Smooth muscle cell (in vitro differentiated cells): ENCODE measurements around the gene STAMBPL1. TPM values are rescaled to one million over a fixed set of nuclear protein-coding genes. Genes with fewer than 3 reads are reported as not detected.
"Not testable (repeated sequence)": the region's sequence is repeated elsewhere in the genome, so short reads cannot be mapped to it uniquely, and the experiment has no call there.

Source experiments
- DNase-seq: peaks from one replicate; lab custom pipeline; 2025; ENCODE audit not compliant: unreplicated experiment; lab: John Stamatoyannopoulos, UW
- H2AFZ ChIP-seq: fragments of 200-600 bp; sonication (generic); 2 replicates; pipeline ENCODE4 v1.6.0; 2016; ENCODE audit warnings: antibody characterized with exemption, low read depth, mild to moderate bottlenecking
- H3F3A ChIP-seq: fragments of 200-600 bp; sonication (generic); 2 replicates; pipeline ENCODE4 v1.6.0; 2017; ENCODE audit warnings: antibody characterized with exemption, low read depth
- H3K27ac ChIP-seq: fragments of 200-600 bp; sonication (generic); 2 replicates; pipeline ENCODE4 v1.5.1; 2016; ENCODE audit warnings: low read depth, mild to moderate bottlenecking
- H3K27me3 ChIP-seq: fragments of 200-600 bp; sonication (generic); 2 replicates; pipeline ENCODE4 v1.6.1; 2016; ENCODE audit warnings: low read depth, mild to moderate bottlenecking
- H3K36me3 ChIP-seq: fragments of 200-600 bp; sonication (generic); 2 replicates; pipeline ENCODE4 v1.5.1; 2016; ENCODE audit warnings: low read depth
- H3K4me1 ChIP-seq: fragments of 200-600 bp; sonication (generic); 2 replicates; pipeline ENCODE4 v1.5.1; 2016; ENCODE audit warnings: low read depth
- H3K4me2 ChIP-seq: fragments of 200-600 bp; sonication (generic); 2 replicates; pipeline ENCODE4 v1.6.0; 2016; ENCODE audit warnings: mild to moderate bottlenecking
- H3K4me3 ChIP-seq: fragments of 200-600 bp; sonication (generic); 2 replicates; pipeline ENCODE4 v1.5.1; 2016; ENCODE audit warnings: mild to moderate bottlenecking
- H3K79me2 ChIP-seq: fragments of 200-600 bp; sonication (generic); 2 replicates; pipeline ENCODE4 v1.6.0; 2016; ENCODE audit warnings: low read depth, mild to moderate bottlenecking
- H3K9ac ChIP-seq: fragments of 200-600 bp; sonication (generic); 2 replicates; pipeline ENCODE4 v1.6.0; 2016; ENCODE audit warnings: low read depth
- H3K9me3 ChIP-seq: fragments of 200-600 bp; sonication (generic); replicated peaks from 2 replicates; pipeline ENCODE4 v1.5.1; 2016; ENCODE audit warnings: low read depth
- H4K20me1 ChIP-seq: fragments of 200-600 bp; sonication (generic); 2 replicates; pipeline ENCODE4 v1.6.0; 2016; ENCODE audit warnings: low read depth
- WGBS: methylation state at CpG from one replicate; pipeline ENCODE4 v1.1.7; 2016; ENCODE audit warnings: low lambda C conversion rate; 5-methylcytosine and 5-hydroxymethylcytosine counted together
- polyA plus RNA-seq: library from polyadenylated mRNA; unstranded; fragments of >200 nt; fragmentation: Nextera tagmentation; extraction: Ambion mirVana; gene quantifications from 2 replicates; pipeline ENCODE4 v1.2.1, GENCODE V29; 2016
- total RNA-seq: library from RNA; depleted of rRNA; stranded (reverse); fragments of >200 nt; gene quantifications from 2 replicates; pipeline ENCODE4 v1.2.3, GENCODE V29; 2014
- TF ChIP-seq, protein P1 (sequence below): fragments of 200-600 bp; sonication (generic); IDR thresholded peaks from 2 replicates; pipeline ENCODE4 v1.5.1; 2017; ENCODE audit warnings: borderline replicate concordance, mild to moderate bottlenecking, antibody characterized with exemption; ENCODE audit not compliant: insufficient read depth, poor library complexity, severe bottlenecking

The STAMBPL1 gene
- total and polyA plus RNA-seq, 2 experiments from 2014 or later = 0.49 to 1.2 TPM

GRCh38 chr10:88926566-88927415, 46.7 kb downstream of the STAMBPL1 start:
- Histone ChIP-seq H4K20me1 (no peaks in the 10 kb centered on the region), H3F3A (no peaks in the 10 kb centered on the region), H3K4me3 (no peak overlapping the region), H2AFZ (peak overlapping the region; percentile 6), H3K27ac (no peak overlapping the region), H3K9ac (no peak overlapping the region), H3K4me2 (no peak overlapping the region), H3K27me3 (no peaks in the 10 kb centered on the region), H3K36me3 (no peaks in the 10 kb centered on the region), H3K9me3 (no peaks in the 10 kb centered on the region), H3K79me2 (no peaks in the 10 kb centered on the region), H3K4me1 (no peaks in the 10 kb centered on the region)
- WGBS = 84% methylated on average over 6 of the region's 6 CpGs
- no peak for DNase-seq
- TF ChIP-seq, protein P1, sequence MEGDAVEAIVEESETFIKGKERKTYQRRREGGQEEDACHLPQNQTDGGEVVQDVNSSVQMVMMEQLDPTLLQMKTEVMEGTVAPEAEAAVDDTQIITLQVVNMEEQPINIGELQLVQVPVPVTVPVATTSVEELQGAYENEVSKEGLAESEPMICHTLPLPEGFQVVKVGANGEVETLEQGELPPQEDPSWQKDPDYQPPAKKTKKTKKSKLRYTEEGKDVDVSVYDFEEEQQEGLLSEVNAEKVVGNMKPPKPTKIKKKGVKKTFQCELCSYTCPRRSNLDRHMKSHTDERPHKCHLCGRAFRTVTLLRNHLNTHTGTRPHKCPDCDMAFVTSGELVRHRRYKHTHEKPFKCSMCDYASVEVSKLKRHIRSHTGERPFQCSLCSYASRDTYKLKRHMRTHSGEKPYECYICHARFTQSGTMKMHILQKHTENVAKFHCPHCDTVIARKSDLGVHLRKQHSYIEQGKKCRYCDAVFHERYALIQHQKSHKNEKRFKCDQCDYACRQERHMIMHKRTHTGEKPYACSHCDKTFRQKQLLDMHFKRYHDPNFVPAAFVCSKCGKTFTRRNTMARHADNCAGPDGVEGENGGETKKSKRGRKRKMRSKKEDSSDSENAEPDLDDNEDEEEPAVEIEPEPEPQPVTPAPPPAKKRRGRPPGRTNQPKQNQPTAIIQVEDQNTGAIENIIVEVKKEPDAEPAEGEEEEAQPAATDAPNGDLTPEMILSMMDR = no peak

DNA sequence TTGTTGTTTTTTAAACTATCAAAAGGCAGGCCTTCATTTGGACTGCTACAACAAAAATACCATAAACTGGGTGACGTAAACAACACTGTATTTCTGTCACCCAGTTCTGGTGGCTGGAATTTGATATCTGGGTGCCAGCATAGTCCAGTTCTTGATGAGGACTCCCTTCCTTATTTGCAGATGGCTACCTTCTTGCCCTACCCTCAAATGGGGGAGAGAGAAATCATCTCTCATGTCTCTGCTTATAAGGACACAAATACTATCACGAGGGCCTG, 47.3 kb downstream of the STAMBPL1 start:
- H3K36me3 ChIP-seq = no peaks in the 10 kb centered on the region
- TF ChIP-seq, protein P1 = no peak
- no peak overlapping the region for H2AFZ ChIP-seq
- no peaks in the 10 kb centered on the region for H3K27me3 ChIP-seq
- no peak overlapping the region for H3K4me2 ChIP-seq
- 90% methylated on average over 2 of the region's 2 CpGs for WGBS
- H4K20me1 ChIP-seq = no peaks in the 10 kb centered on the region
- H3F3A ChIP-seq = peaks cover 3% of the 10 kb centered on the region
- no peaks in the 10 kb centered on the region for H3K79me2 ChIP-seq
- H3K27ac ChIP-seq = no peak overlapping the region
- no peak overlapping the region for H3K4me3 ChIP-seq
- DNase-seq = no peak
- no peaks in the 10 kb centered on the region for H3K4me1 ChIP-seq
- H3K9me3 ChIP-seq = no peaks in the 10 kb centered on the region
- H3K9ac ChIP-seq = no peak overlapping the region

- Histone ChIP-seq H3K27me3 (no peaks in the 10 kb centered on the region), H3K4me2 (no peak overlapping the region), H3K9me3 (no peaks in the 10 kb centered on the region), H3K79me2 (no peaks in the 10 kb centered on the region), H3K9ac (no peak overlapping the region), H4K20me1 (no peaks in the 10 kb centered on the region), H3K4me3 (no peak overlapping the region), H3K27ac (no peak overlapping the region), H3K36me3 (no peaks in the 10 kb centered on the region), H3F3A (peaks cover 8% of the 10 kb centered on the region), H3K4me1 (no peaks in the 10 kb centered on the region), H2AFZ (no peak overlapping the region)
- 89% methylated on average over 2 of the region's 2 CpGs for WGBS
- no peak for DNase-seq
- TF ChIP-seq, protein P1 = no peak
Measured at GRCh38 chr10:88928254-88928653, 48.2 kb downstream of the STAMBPL1 start.

- H3K9me3 ChIP-seq = no peaks in the 10 kb centered on the region
- H3K4me3 ChIP-seq = no peak overlapping the region
- no peak overlapping the region for H2AFZ ChIP-seq
- H4K20me1 ChIP-seq = peaks cover 9% of the 10 kb centered on the region
- H3K79me2 ChIP-seq = no peaks in the 10 kb centered on the region
- no peak overlapping the region for H3K27ac ChIP-seq
- TF ChIP-seq, protein P1 = no peak
- no peak overlapping the region for H3K4me2 ChIP-seq
- no peaks in the 10 kb centered on the region for H3K4me1 ChIP-seq
- no peak overlapping the region for H3K9ac ChIP-seq
- DNase-seq = no peak
- 100% methylated on average over 1 of the region's 1 CpG for WGBS
- peaks cover 5% of the 10 kb centered on the region for H3K36me3 ChIP-seq
- H3F3A ChIP-seq = peaks cover 27% of the 10 kb centered on the region
- H3K27me3 ChIP-seq = no peaks in the 10 kb centered on the region
Measured at GRCh38 chr10:88931548-88931947, 51.5 kb downstream of the STAMBPL1 start.

DNA sequence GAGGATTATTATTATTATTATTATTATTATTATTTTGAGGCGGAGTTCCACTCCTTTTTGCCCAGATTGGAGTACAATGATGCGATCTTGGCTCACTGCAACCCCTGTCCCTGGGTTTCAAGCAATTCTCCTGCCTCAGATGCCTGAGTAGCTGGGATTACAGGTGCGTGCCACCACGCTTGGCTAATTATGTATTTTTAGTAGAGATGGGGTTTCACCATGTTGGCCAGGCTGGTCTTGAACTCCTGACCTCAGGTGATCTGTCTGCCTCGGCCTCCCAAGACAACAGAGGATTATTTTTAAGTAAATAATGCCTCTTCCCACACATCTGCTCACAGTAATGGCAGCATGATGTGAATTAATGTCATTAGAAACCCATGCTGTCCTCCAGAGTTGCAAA, 52.0 kb downstream of the STAMBPL1 start:
- WGBS = 86% methylated on average over 5 of the region's 5 CpGs
- DNase-seq, H3K4me1 ChIP-seq, H3K4me2 ChIP-seq, H2AFZ ChIP-seq, H3K27me3 ChIP-seq, H3K9ac ChIP-seq, H3K4me3 ChIP-seq, H3K27ac ChIP-seq, H3K9me3 ChIP-seq, H3K79me2 ChIP-seq, H3K36me3 ChIP-seq: not testable (repeated sequence)
- Histone ChIP-seq H4K20me1 (peaks cover 12% of the 10 kb centered on the region), H3F3A (peaks cover 30% of the 10 kb centered on the region)
